GM18907 (cell line): ENCODE data around the gene SLC6A13.
"Not testable (repeated sequence)": the region's sequence is repeated elsewhere in the genome, so short reads cannot be mapped to it uniquely, and the experiment has no call there.

Experiments
- ATAC-seq: cut with Tn5 transposase; IDR thresholded peaks from one replicate; pipeline ENCODE4 v1.9.1; 2021; ENCODE audit warnings: mild to moderate bottlenecking, moderate library complexity; ENCODE audit not compliant: unreplicated experiment

Gene SLC6A13

DNA sequence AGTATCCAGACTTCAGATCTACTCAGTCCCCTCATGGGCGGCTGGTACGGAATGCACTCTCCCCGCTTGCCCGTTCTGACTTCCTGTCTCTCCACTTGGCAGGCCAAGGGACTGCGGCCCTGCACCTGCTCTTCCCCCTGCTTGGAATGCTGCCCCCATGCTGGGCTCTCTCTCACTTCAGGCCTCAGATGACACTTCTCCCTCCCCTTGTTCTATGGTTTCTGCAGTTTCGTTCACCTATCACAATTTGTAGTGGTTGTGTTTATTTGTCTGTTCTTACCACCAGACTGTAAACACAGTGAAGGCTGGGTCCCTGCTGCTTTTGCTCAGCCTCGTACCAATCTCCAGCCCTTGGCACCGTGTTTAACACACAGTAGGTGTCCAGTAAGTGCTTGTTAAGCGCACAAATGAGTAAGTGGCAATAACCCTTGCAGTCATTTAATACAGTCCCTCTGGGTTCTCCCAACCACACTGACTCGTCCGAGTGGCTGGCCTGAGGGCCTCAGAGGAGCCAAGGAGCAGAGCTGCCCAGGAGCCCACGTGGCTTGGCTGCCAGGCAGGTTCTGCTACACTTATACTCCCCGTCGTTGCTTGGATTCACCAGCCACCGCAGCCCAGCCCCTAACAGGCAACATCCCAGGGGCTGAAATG, 60.4 kb downstream of the SLC6A13 start:
- no peak for ATAC-seq

- no peak for ATAC-seq
These were observed 61.3 kb downstream of the SLC6A13 start for GRCh38 chr12:201361-201760.

- no peak for ATAC-seq
These were observed 63.9 kb downstream of the SLC6A13 start for GRCh38 chr12:198705-199104.

DNA sequence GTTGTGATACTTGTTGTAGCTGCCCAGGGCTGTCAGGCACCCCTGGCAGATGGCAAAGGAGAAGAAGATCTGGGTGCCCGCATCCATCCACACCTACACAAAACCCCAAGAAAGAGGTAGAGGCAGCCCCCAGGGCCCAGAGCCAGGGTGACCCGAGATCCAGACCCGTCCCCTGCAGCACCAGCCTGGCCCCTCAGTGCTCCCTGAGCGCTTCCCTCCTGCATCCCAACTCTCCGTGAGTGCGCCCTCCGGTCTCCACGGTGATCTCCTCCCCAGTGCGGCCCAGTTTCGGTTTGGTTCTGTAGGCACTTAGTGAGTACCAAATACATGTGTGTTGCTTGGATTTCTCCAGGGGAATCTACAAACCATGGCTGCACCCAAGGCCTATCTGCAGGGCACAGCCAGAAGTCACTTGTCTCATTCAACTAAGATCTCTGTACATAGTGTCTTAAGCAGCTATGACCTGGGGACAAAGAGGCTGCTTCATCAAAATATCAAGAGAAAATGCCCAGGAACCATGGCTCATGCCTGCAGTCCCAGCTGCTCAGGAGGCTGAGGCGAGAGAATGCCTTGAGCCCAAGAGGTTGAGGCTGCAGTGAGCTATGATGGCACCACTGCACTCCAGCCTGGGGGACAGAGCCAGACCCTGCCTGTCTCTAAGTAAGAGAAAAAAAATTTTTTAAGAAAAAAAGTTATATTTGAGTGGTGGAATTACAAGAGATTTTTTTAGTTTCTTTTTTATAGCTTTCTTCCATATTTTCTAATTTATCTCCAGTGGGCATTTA, 64.5 kb downstream of the SLC6A13 start:
- ATAC-seq: no peak

GRCh38 chr12:197347-197746, 65.3 kb downstream of the SLC6A13 start:
- ATAC-seq: no peak

DNA sequence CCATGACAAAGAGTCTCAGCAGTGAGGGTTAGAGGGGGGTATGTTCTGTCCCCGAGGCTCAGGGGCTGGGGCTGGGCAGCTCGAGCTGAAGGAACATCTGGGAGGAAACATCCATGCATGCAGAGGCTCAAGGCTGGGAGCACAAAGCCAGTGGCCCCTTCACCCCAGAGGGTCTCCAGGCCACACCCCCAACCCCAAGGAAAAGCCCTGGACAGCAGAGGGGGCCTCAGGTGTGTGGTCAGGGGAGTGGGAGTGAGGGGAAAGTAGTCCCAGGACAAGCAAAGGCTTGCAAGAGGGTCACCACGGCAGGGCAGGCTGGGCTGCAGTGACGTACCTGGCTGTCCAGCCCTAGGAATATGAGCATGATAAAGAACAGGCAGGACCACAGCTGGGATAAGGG, 66.2 kb downstream of the SLC6A13 start:
- no peak for ATAC-seq

- no peak for ATAC-seq
These were observed 66.7 kb downstream of the SLC6A13 start for GRCh38 chr12:195951-196350.

- ATAC-seq: no peak
These were observed 67.5 kb downstream of the SLC6A13 start for GRCh38 chr12:195156-195555.

GRCh38 chr12:194276-194675, 68.4 kb downstream of the SLC6A13 start:
- no peak for ATAC-seq

GRCh38 chr12:193261-193660, 69.4 kb downstream of the SLC6A13 start:
- no peak for ATAC-seq

- ATAC-seq: no peak
These were observed 71.1 kb downstream of the SLC6A13 start for GRCh38 chr12:191541-191940.

DNA sequence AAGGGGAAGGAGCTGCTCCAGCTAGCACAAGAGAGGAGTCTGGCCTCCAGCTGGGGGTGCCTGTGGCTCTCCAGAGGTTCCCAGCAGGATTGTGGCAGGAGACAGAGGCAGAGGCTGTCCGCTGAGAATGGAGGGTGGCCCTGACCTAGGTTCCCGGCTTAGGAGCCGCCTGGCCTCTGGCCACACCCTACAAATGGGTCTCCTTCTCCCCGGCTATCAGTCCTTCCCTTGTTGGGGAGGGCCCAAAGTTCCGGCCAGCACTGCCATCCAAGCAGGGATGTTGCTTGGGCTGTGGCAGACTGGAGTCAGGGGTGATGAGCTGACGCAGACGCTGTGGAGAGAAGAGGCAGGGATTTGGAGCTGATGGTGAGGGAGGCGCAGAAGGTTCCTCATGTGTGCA, 71.8 kb downstream of the SLC6A13 start:
- ATAC-seq: no peak

DNA sequence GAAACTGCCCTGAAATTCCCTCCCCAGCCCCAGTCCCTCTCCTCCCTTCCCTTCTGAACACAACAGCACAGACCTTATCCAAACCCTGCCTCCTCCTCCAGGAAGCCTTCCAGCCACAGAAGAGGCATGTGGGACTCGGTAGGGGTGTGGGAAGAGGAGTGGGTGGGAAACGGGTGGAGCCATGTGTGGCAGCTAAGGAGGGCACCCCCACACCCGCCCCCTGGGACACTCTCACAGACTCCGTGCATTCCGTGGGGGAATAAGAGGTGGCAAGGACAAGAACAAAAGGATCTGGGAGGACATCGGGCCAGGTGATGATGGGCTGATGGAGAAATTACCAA, 73.0 kb downstream of the SLC6A13 start:
- no peak for ATAC-seq

DNA sequence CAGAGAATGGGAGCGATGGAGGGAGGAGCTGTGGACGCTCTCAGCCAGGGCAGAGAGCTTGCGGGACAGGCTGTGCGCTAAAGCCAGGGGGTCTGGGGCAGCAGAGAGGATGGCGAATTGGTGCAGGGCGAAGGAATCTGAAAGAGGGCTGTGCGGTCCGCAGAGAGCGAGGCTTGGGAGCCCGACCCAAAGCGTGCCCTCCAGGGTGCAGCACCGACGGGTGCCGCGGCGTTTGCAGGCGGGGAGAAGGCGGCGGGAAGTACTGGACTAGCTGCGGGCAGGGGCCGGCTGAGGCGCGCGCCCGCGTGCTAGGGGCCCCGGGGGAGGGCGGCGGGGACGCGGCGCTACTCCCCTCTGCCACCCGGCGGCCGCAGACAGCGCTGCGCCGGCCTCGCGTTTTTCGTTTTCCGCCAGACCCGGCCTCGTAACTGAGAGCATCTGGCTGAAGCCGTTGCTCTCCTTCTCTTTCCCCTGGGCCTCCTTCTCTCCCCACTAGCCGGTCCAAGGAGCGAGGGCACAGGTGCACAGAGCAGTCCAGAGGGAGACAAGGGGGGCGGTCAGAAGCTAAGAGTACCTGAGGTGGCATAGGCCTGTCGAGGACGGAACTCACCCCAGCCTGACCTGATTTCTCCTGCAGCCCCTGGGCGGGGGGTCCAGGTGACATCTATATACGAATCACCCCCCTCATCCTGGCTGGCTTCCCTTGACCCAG, 73.6 kb downstream of the SLC6A13 start:
- no peak for ATAC-seq

DNA sequence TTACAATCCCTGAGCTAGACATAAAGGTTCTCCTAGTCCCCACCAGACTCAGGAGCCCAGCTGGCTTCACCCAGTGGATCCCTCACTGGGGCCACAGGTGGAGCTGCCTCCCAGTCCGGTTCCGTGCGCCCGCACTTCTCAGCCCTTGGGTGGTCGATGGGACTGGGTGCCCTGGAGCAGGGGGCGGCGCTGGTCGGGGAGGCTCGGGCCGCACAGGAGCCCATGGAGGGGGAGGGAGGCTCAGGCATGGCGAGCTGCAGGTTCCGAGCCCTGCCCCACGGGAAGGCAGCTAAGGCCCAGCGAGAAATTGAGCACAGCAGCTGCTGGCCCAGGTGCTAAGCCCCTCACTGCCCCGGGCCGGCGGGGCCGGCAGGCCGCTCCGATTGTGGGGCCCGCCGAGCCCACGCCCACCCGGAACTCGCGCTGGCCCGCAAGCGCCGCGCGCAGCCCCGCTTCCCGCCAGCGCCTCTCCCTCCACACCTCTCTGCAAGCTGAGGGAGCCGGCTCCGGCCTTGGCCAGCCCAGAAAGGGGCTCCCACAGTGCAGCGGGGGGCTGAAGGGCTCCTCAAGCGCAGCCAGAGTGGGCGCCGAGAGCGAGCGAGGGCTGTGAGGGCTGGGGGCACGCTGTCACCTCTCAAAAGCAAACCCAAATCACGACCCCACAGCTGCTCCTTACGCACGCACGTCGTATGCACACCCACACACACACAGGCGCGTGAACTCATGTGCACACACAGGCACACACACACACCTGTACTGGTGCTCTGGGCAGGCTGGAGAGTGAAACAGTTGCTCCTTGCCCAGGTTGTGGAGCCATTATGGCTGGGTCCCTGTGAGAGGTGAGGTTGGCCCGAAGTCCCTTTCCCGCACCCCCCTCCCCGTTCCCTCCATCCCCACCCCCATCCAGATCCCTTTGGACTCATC, 74.4 kb downstream of the SLC6A13 start:
- ATAC-seq: not testable (repeated sequence)

- ATAC-seq: no peak
These were observed 76.5 kb downstream of the SLC6A13 start for GRCh38 chr12:186006-186625.

GRCh38 chr12:185576-185955, 77.1 kb downstream of the SLC6A13 start:
- no peak for ATAC-seq

- ATAC-seq: no peak
These were observed 77.6 kb downstream of the SLC6A13 start for GRCh38 chr12:184811-185575.

DNA sequence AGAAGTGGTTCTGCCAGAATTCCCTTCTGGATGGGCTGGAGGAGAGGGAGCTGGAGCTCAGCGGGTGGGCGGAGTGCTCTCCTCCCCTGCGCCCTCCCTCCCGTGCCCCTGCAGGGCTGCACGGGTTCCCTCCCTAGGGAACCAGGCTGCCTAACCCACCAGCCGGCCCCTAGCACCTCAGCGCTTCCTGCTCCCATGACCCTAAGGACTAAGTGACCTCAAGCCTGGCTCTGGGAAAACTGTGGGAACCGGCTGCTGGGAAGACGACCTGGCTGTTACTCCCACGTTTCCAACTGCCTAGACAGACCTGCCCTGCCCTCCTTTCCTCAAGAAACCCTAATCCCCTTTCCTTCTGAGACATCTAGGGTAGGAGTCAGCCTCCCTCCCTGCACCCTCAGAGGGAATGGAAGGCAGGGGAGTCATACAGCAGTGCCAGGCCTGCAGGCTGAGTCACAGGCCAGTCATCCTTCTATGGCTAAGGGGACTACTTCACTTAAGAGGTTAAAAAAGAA, 80.2 kb downstream of the SLC6A13 start:
- ATAC-seq: no peak

DNA sequence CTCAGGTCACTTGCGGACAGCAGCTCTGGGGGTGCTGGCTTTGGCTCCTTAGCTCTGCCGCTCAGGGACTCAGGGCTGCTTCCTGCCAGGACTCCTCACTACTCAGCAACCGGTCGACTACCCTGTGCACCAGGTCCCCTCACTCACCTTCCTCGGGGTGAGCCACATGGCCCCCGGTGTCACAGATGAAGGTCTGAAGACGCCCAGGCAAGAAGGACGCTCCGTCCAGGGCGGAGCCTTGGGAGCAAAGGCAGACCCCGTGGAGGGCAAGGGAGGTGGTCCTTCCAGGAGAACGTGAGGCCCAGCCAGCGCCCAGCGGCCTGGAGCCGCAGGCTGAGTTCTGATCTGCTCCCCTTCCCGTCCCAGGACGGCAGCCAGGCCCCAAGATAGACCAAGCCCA, 80.7 kb downstream of the SLC6A13 start:
- ATAC-seq: no peak
